ENCODE measurements around the gene MUCL3. TPM values are rescaled to one million over a fixed set of nuclear protein-coding genes. Genes with fewer than 3 reads are reported as not detected.

Gene MUCL3
- total and polyA plus RNA-seq, 2 donors (not counting 1 experiment from before 2014, with no cell fraction given) = not detected

- H3K4me3 ChIP-seq (replicated peaks in 1 of 4; ENCODE audit: control extremely low read depth in 1 of 4, insufficient read depth in 1 of 4, low read depth in 3 of 4, low read length in 4 of 4) = no peak overlapping the region
- H3K4me2 ChIP-seq (ENCODE audit: extremely low read depth, insufficient read depth, low read length) = no peak overlapping the region
- H3K9me3 ChIP-seq (ENCODE audit: control insufficient read depth, insufficient read depth, low read depth, low read length) = no peaks in the 10 kb centered on the region
- no peak overlapping the region for H3K27ac ChIP-seq (ENCODE audit: insufficient read depth, low read length)
- H3K27me3 ChIP-seq (ENCODE audit: control insufficient read depth, insufficient read depth, low read length) = no peaks in the 10 kb centered on the region
- no peaks in the 10 kb centered on the region for H3K79me2 ChIP-seq (ENCODE audit: control insufficient read depth, insufficient read depth, low read length)
- no peak for DNase-seq (ENCODE audit: low read depth in 2 of 2)
- no peaks in the 10 kb centered on the region for H3K4me1 ChIP-seq (ENCODE audit: control insufficient read depth, extremely low read depth, insufficient read depth, low read length)
- no peak overlapping the region for H2AFZ ChIP-seq (ENCODE audit: low read length)
- no peak overlapping the region for H3K9ac ChIP-seq (ENCODE audit: insufficient read depth, low read length)
- H4K20me1 ChIP-seq (ENCODE audit: control insufficient read depth, extremely low read depth, insufficient read depth, low read length) = no peaks in the 10 kb centered on the region
- peaks cover 6% of the 10 kb centered on the region for H3K36me3 ChIP-seq (ENCODE audit: control insufficient read depth, insufficient read depth, low read length)
- TF ChIP-seq CTCF (conservative IDR thresholded peaks at IDR 0.05 in 1 of 2, IDR thresholded peaks at IDR 0.05 in 1 of 2; ENCODE audit: low read depth in 1 of 2, low read length in 2 of 2) = no peak
- no peak for TF ChIP-seq EZH2 (IDR thresholded peaks at IDR 0.05; ENCODE audit: low read length, missing control alignments)
These were observed 42.9 kb upstream of the MUCL3 start for GRCh38 chr6:30897882-30898281.

GRCh38 chr6:30898750-30899360 is 41.9 kb upstream of the MUCL3 start:
- H3K79me2 ChIP-seq (ENCODE audit: control insufficient read depth, insufficient read depth, low read length) = no peaks in the 10 kb centered on the region
- H3K27me3 ChIP-seq (ENCODE audit: control insufficient read depth, insufficient read depth, low read length) = no peaks in the 10 kb centered on the region
- H3K4me1 ChIP-seq (ENCODE audit: control insufficient read depth, extremely low read depth, insufficient read depth, low read length) = no peaks in the 10 kb centered on the region
- H3K9me3 ChIP-seq (ENCODE audit: control insufficient read depth, insufficient read depth, low read depth, low read length) = no peaks in the 10 kb centered on the region
- H4K20me1 ChIP-seq (ENCODE audit: control insufficient read depth, extremely low read depth, insufficient read depth, low read length) = no peaks in the 10 kb centered on the region
- H3K9ac ChIP-seq (ENCODE audit: insufficient read depth, low read length) = no peak overlapping the region
- no peak for DNase-seq (ENCODE audit: low read depth in 2 of 2)
- H2AFZ ChIP-seq (ENCODE audit: low read length) = no peak overlapping the region
- H3K27ac ChIP-seq (ENCODE audit: insufficient read depth, low read length) = no peak overlapping the region
- H3K4me3 ChIP-seq (replicated peaks in 1 of 4; ENCODE audit: control extremely low read depth in 1 of 4, insufficient read depth in 1 of 4, low read depth in 3 of 4, low read length in 4 of 4) = no peak overlapping the region
- peaks cover 3% of the 10 kb centered on the region for H3K36me3 ChIP-seq (ENCODE audit: control insufficient read depth, insufficient read depth, low read length)
- H3K4me2 ChIP-seq (ENCODE audit: extremely low read depth, insufficient read depth, low read length) = no peak overlapping the region
- TF ChIP-seq EZH2 (IDR thresholded peaks at IDR 0.05; ENCODE audit: low read length, missing control alignments) (no peak), CTCF (conservative IDR thresholded peaks at IDR 0.05 in 1 of 2, IDR thresholded peaks at IDR 0.05 in 1 of 2; ENCODE audit: low read depth in 1 of 2, low read length in 2 of 2) (no peak)

DNA sequence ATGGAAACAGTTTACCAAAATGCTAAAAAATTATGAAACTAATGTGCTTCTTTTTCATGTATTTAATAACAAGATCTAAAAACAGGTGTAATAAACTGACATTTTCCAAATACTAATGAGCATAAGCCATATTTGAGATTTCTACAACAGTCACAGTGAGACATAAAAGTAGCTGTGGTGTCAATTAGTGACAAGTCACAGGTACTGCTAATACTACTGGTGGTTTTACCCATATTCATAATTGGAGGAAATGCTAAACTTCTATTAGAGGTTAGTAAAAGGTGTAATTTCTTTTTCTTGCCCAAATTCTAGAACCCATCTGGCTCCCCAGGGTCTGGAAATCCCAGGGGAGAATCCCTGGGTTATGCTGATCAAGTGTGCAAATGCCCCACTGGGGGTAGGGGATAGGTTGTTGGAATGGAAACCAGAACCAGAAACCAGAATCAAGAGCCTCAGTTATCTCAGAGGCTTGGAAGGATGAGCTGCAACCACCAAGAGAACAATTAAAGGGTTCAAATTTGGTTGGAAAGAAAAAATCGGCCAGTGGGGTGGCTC is 39.8 kb upstream of the MUCL3 start:
- Histone ChIP-seq H3K36me3 (ENCODE audit: control insufficient read depth, insufficient read depth, low read length) (peaks cover 1% of the 10 kb centered on the region), H3K4me2 (ENCODE audit: extremely low read depth, insufficient read depth, low read length) (no peak overlapping the region), H3K27ac (ENCODE audit: insufficient read depth, low read length) (no peak overlapping the region), H3K4me3 (replicated peaks in 1 of 4; ENCODE audit: control extremely low read depth in 1 of 4, insufficient read depth in 1 of 4, low read depth in 3 of 4, low read length in 4 of 4) (no peak overlapping the region), H2AFZ (ENCODE audit: low read length) (no peak overlapping the region), H3K9me3 (ENCODE audit: control insufficient read depth, insufficient read depth, low read depth, low read length) (no peaks in the 10 kb centered on the region), H3K79me2 (ENCODE audit: control insufficient read depth, insufficient read depth, low read length) (no peaks in the 10 kb centered on the region), H3K4me1 (ENCODE audit: control insufficient read depth, extremely low read depth, insufficient read depth, low read length) (no peaks in the 10 kb centered on the region), H4K20me1 (ENCODE audit: control insufficient read depth, extremely low read depth, insufficient read depth, low read length) (no peaks in the 10 kb centered on the region), H3K9ac (ENCODE audit: insufficient read depth, low read length) (no peak overlapping the region), H3K27me3 (ENCODE audit: control insufficient read depth, insufficient read depth, low read length) (no peaks in the 10 kb centered on the region)
- TF ChIP-seq EZH2 (IDR thresholded peaks at IDR 0.05; ENCODE audit: low read length, missing control alignments) = no peak
- no peak for TF ChIP-seq CTCF (conservative IDR thresholded peaks at IDR 0.05 in 1 of 2, IDR thresholded peaks at IDR 0.05 in 1 of 2; ENCODE audit: low read depth in 1 of 2, low read length in 2 of 2)
- DNase-seq (ENCODE audit: low read depth in 2 of 2) = no peak
